Ovary (tissue), 3 donors: ENCODE measurements around the gene ANKRD65.
"Not testable (repeated sequence)": the region's sequence is repeated elsewhere in the genome, so short reads cannot be mapped to it uniquely, and the experiment has no call there.

Experiments used
- CTCF ChIP-seq, 3 donors: fragments of 450-650 bp in 2 of 3; fragments of 200-600 bp in 1 of 3; IDR thresholded peaks; one replicate each; pipeline versions ENCODE4 v1.5.1 to v1.8.0; 2016 to 2022; ENCODE audit warnings: antibody characterized with exemption in 3 of 3, mild to moderate bottlenecking in 1 of 3
- POLR2A ChIP-seq: fragments of 450-650 bp; IDR thresholded peaks from one replicate; pipeline ENCODE4 v1.6.1; 2017; ENCODE audit warnings: antibody characterized with exemption, mild to moderate bottlenecking, moderate library complexity
- donor health status: DM: no; HTN: no; CAD: no.

GRCh38 chr1:1452365-1452739, 31.3 kb upstream of the ANKRD65 start:
- TF ChIP-seq CTCF (IDR thresholded peaks at IDR 0.05); POLR2A: not testable (repeated sequence)
